CD8-positive, alpha-beta memory T cell (primary cell): ENCODE measurements around the gene ARRDC3. TPM values are rescaled to one million over a fixed set of nuclear protein-coding genes. Genes with fewer than 3 reads are reported as not detected.

Experiments
- CTCF ChIA-PET: fragments of 350-600 bp; sonication (Branson Sonifier 250); formaldehyde crosslinking; loops from one replicate; lab custom pipeline; 2021; ENCODE audit warnings: antibody characterized with exemption; lab: Charles Lee
- POLR2A ChIA-PET: fragments of 350-600 bp; sonication (Branson Sonifier 250); formaldehyde crosslinking; loops from one replicate; lab custom pipeline; 2021; ENCODE audit warnings: antibody characterized with exemption; lab: Charles Lee
- DNase-seq, 5 donors: peaks; one replicate each; pipeline versions ENCODE4 v3.0.0 to v3.0.0-alpha.2; 2020 to 2022; ENCODE audit warnings: mixed read lengths in 1 of 5
- H3K27ac ChIP-seq: one replicate; pipeline ENCODE4 v1.7.0; 2013; ENCODE audit warnings: low read depth, mild to moderate bottlenecking, low read length, moderate library complexity
- H3K27me3 ChIP-seq: 2 replicates; pipeline ENCODE4 v1.7.0; 2013; ENCODE audit warnings: low read length, mild to moderate bottlenecking; ENCODE audit not compliant: insufficient read depth, poor library complexity, severe bottlenecking
- H3K36me3 ChIP-seq: 2 replicates; pipeline ENCODE4 v1.7.0; 2013; ENCODE audit warnings: mild to moderate bottlenecking, low read length, moderate library complexity; ENCODE audit not compliant: insufficient read depth
- H3K4me1 ChIP-seq: 2 replicates; pipeline ENCODE4 v1.7.0; 2013; ENCODE audit warnings: mild to moderate bottlenecking, low read length, moderate library complexity; ENCODE audit not compliant: insufficient read depth
- H3K4me3 ChIP-seq: 2 replicates; pipeline ENCODE4 v1.7.0; 2013; ENCODE audit warnings: mild to moderate bottlenecking, low read length
- H3K9me3 ChIP-seq: 2 replicates; pipeline ENCODE4 v1.7.0; 2013; ENCODE audit warnings: mild to moderate bottlenecking, low read length
- H3K27ac Mint-ChIP-seq, 8 donors: one replicate each; pipeline ENCODE4 v1.8.0; 2020 to 2021; ENCODE audit warnings: mixed read lengths in 8 of 8, mild to moderate bottlenecking in 6 of 8, inconsistent platforms in 3 of 8, moderate library complexity in 3 of 8
- H3K27me3 Mint-ChIP-seq, 2 donors: one replicate each; pipeline ENCODE4 v1.8.0; 2020 to 2021; ENCODE audit warnings: mixed read lengths in 2 of 2, mild to moderate bottlenecking in 1 of 2, moderate library complexity in 1 of 2
- H3K36me3 Mint-ChIP-seq, 3 donors: one replicate each; pipeline ENCODE4 v1.8.0; 2020 to 2021; ENCODE audit warnings: mixed read lengths in 3 of 3, inconsistent platforms in 1 of 3, mild to moderate bottlenecking in 1 of 3
- H3K4me1 Mint-ChIP-seq, 3 donors: one replicate each; pipeline ENCODE4 v1.8.0; 2020 to 2021; ENCODE audit warnings: mixed read lengths in 3 of 3, inconsistent platforms in 1 of 3, mild to moderate bottlenecking in 1 of 3
- H3K4me3 Mint-ChIP-seq, 7 donors: one replicate each; pipeline ENCODE4 v1.8.0; 2020 to 2021; ENCODE audit warnings: mixed read lengths in 7 of 7, mild to moderate bottlenecking in 6 of 7, moderate library complexity in 4 of 7, inconsistent platforms in 2 of 7
- H3K9me3 Mint-ChIP-seq, 5 donors: one replicate each; pipeline ENCODE4 v1.8.0; 2020 to 2022; ENCODE audit warnings: mixed read lengths in 5 of 5, mild to moderate bottlenecking in 3 of 5, moderate library complexity in 2 of 5, inconsistent platforms in 1 of 5
- polyA plus RNA-seq: library from polyadenylated mRNA; unstranded; fragments of 300-500 nt; fragmentation: Illumina TruSeq; gene quantifications from one replicate; pipeline ENCODE4 v1.2.3, GENCODE V29; 2021
- total RNA-seq, 2 experiments: library from RNA; stranded (reverse); gene quantifications; one replicate each; pipeline ENCODE4 v1.2.3, GENCODE V29; 2021

Gene ARRDC3
- total and polyA plus RNA-seq, 3 experiments from 2014 or later = 30.3 to 54.4 (median 32.4) TPM

- Mint-ChIP-seq H3K9me3 (no peaks in the 10 kb centered on the region), H3K4me1 (peaks cover 21 to 25% (median 22%) of the 10 kb centered on the region in 3 donors), H3K36me3 (peaks cover 0 to 33% (median 0%) of the 10 kb centered on the region in 3 donors), H3K27me3 (peaks cover 0 to 2% of the 10 kb centered on the region in 2 donors), H3K27ac (peak overlapping the region in 7 of 8 donors; percentile 30 to 100 (median 96)), H3K4me3 (peak overlapping the region; percentile 94 to 100 (median 96))
- no peaks in the 10 kb centered on the region for H3K36me3 ChIP-seq
- no peaks in the 10 kb centered on the region for H3K27me3 ChIP-seq
- H3K4me3 ChIP-seq = peak overlapping the region; percentile 16
- H3K4me1 ChIP-seq = peaks cover 10% of the 10 kb centered on the region
- POLR2A ChIA-PET = interaction anchor here (0.6 to 3.7 kb wide), 7 partner anchors 14 to 196 kb away, joined by 3 to 28 read pairs (median 5); no protein-coding TSS in a partner anchor
- H3K9me3 ChIP-seq = no peaks in the 10 kb centered on the region
- CTCF ChIA-PET = interaction anchor here (0.7 to 8.8 kb wide), 40 partner anchors 9 to 523 kb away, joined by 3 to 137 read pairs (median 6); no protein-coding TSS in a partner anchor
- H3K27ac ChIP-seq = peak overlapping the region; percentile 100
- DNase-seq = peak in 4 of 5 donors; percentile 20 to 79 (median 70)
Observed at GRCh38 chr5:91384671-91385430, 1.7 kb upstream of the ARRDC3 start.

DNA sequence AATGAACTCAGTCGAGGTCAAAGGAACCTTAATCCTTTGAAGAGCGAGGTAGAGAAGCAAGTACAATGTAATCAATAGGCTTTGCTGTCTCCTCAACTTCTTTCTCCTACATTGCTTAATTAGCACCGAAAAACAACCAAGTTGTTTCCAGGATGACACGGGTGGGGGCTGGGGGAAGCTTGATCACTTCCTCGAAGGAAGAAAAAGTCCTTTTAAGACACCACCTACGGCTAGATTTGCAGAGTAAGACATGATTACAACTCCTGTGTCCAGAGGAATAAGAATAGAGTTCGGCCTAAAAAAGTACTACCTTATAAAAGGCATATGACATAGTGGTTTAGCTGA lies 811 bp upstream of the ARRDC3 start:
- Histone ChIP-seq H3K36me3 (no peaks in the 10 kb centered on the region), H3K4me1 (peaks cover 12% of the 10 kb centered on the region), H3K4me3 (peak overlapping the region; percentile 94), H3K27ac (peak overlapping the region; percentile 100), H3K9me3 (no peaks in the 10 kb centered on the region), H3K27me3 (no peaks in the 10 kb centered on the region)
- Mint-ChIP-seq H3K9me3 (no peaks in the 10 kb centered on the region), H3K4me1 (peaks cover 23 to 25% (median 24%) of the 10 kb centered on the region in 3 donors), H3K4me3 (peak overlapping the region; percentile 94 to 100 (median 96)), H3K36me3 (peaks cover 0 to 38% (median 0%) of the 10 kb centered on the region in 3 donors), H3K27ac (peak overlapping the region; percentile 95 to 100 (median 98)), H3K27me3 (peaks cover 0 to 2% of the 10 kb centered on the region in 2 donors)
- CTCF ChIA-PET = interaction anchor here (0.8 to 8.8 kb wide), 25 partner anchors 12 to 522 kb away, joined by 3 to 137 read pairs (median 8); no protein-coding TSS in a partner anchor
- POLR2A ChIA-PET = interaction anchor here (0.5 to 3.7 kb wide), 14 partner anchors 10 to 974 kb away, joined by 3 to 29 read pairs (median 6); partner anchors contain the start of gene CETN3
- DNase-seq = no peak

- Mint-ChIP-seq H3K27ac (peak overlapping the region; percentile 95 to 100 (median 98)), H3K4me1 (peaks cover 33 to 37% (median 34%) of the 10 kb centered on the region in 3 donors), H3K9me3 (no peaks in the 10 kb centered on the region), H3K27me3 (peaks cover 0 to 2% of the 10 kb centered on the region in 2 donors), H3K36me3 (peaks cover 0 to 49% (median 3%) of the 10 kb centered on the region in 3 donors), H3K4me3 (peak overlapping the region; percentile 94 to 100 (median 96))
- peak overlapping the region; percentile 100 for H3K27ac ChIP-seq
- H3K4me1 ChIP-seq = peaks cover 25% of the 10 kb centered on the region
- DNase-seq = peak in 4 of 5 donors; percentile 8 to 56 (median 44)
- ChIA-PET CTCF (interaction anchor here (0.5 to 8.8 kb wide), 9 partner anchors 17 to 162 kb away, joined by 3 to 137 read pairs (median 12); no protein-coding TSS in a partner anchor), POLR2A (interaction anchor here (0.6 to 3.7 kb wide), 16 partner anchors 8 to 973 kb away, joined by 3 to 29 read pairs (median 5); partner anchors contain the start of genes CETN3 and LYSMD3)
- H3K27me3 ChIP-seq = no peaks in the 10 kb centered on the region
- no peaks in the 10 kb centered on the region for H3K9me3 ChIP-seq
- peak overlapping the region; percentile 94 for H3K4me3 ChIP-seq
- peaks cover 8% of the 10 kb centered on the region for H3K36me3 ChIP-seq
Observed at GRCh38 chr5:91382530-91383026, 539 bp downstream of the ARRDC3 start.

GRCh38 chr5:91381774-91382359 lies 1.2 kb downstream of the ARRDC3 start:
- H3K4me1 Mint-ChIP-seq = peaks cover 39 to 44% (median 41%) of the 10 kb centered on the region in 3 donors
- POLR2A ChIA-PET = interaction anchor here (1.9 to 3.3 kb wide), 3 partner anchors 68 to 101 kb away, joined by 15 to 29 read pairs (median 28); no protein-coding TSS in a partner anchor
- no peaks in the 10 kb centered on the region for H3K27me3 ChIP-seq
- H3K9me3 ChIP-seq = no peaks in the 10 kb centered on the region
- peaks cover 0 to 2% of the 10 kb centered on the region in 2 donors for H3K27me3 Mint-ChIP-seq
- peak overlapping the region; percentile 94 for H3K4me3 ChIP-seq
- CTCF ChIA-PET = interaction anchor here (4.0 to 4.7 kb wide), 2 partner anchors 69 to 101 kb away, joined by 44 to 46 read pairs; no protein-coding TSS in a partner anchor
- H3K27ac ChIP-seq = peak overlapping the region; percentile 100
- H3K4me3 Mint-ChIP-seq = peak overlapping the region; percentile 94 to 100 (median 96)
- H3K36me3 Mint-ChIP-seq = peaks cover 0 to 56% (median 3%) of the 10 kb centered on the region in 3 donors
- H3K4me1 ChIP-seq = peaks cover 32% of the 10 kb centered on the region
- peak overlapping the region; percentile 95 to 100 (median 98) for H3K27ac Mint-ChIP-seq
- peak; percentile 71 to 94 (median 82) for DNase-seq
- H3K9me3 Mint-ChIP-seq = no peaks in the 10 kb centered on the region
- H3K36me3 ChIP-seq = peaks cover 11% of the 10 kb centered on the region

DNA sequence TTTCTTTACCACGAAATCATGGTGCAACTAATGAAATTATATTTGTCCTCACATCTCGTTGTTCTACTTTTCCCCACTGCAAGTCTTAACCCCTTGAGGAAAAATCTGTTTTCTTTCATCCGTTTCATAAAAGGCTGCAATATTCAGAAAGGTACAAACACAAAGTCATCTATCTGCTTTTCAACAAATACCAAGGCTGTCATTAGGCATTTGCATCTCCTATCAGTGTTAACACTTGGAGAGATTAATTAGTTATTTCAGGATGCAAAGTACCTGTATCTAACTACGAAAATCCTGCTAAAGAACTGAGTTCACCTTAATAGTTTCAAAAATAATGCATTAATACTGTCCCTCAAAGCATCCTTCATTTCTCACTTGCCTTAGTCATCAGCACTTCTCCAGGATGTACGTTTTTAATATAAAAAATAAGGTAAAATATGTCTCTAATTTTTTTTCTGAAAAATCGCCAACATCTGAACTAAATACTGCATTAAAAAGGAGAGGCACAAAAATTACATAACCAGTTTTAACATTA lies 1.8 kb downstream of the ARRDC3 start:
- no peaks in the 10 kb centered on the region for H3K9me3 Mint-ChIP-seq

GRCh38 chr5:91380491-91381238 lies 2.5 kb downstream of the ARRDC3 start:
- peak; percentile 95 to 99 (median 98) for DNase-seq
- POLR2A ChIA-PET = interaction anchor here (0.6 to 2.2 kb wide), 15 partner anchors 10 to 971 kb away, joined by 3 to 45 read pairs (median 6); partner anchors contain the start of genes CETN3, MBLAC2 and POLR3G
- H3K27me3 Mint-ChIP-seq = peaks cover 0 to 2% of the 10 kb centered on the region in 2 donors
- H3K27ac Mint-ChIP-seq = peak overlapping the region; percentile 95 to 100 (median 98)
- no peaks in the 10 kb centered on the region for H3K9me3 ChIP-seq
- peaks cover 38% of the 10 kb centered on the region for H3K4me1 ChIP-seq
- H3K9me3 Mint-ChIP-seq = no peaks in the 10 kb centered on the region
- peaks cover 0 to 64% (median 5%) of the 10 kb centered on the region in 3 donors for H3K36me3 Mint-ChIP-seq
- H3K27ac ChIP-seq = peak overlapping the region; percentile 100
- H3K4me3 ChIP-seq = peak overlapping the region; percentile 94
- CTCF ChIA-PET = interaction anchor here (0.9 to 2.2 kb wide), 7 partner anchors 11 to 906 kb away, joined by 3 to 9 read pairs (median 4); partner anchors contain the start of genes MBLAC2 and POLR3G
- H3K36me3 ChIP-seq = peaks cover 21% of the 10 kb centered on the region
- peaks cover 41 to 54% (median 46%) of the 10 kb centered on the region in 3 donors for H3K4me1 Mint-ChIP-seq
- peak overlapping the region; percentile 94 to 100 (median 96) for H3K4me3 Mint-ChIP-seq
- H3K27me3 ChIP-seq = no peaks in the 10 kb centered on the region

More for the DNA sequence above, 1.8 kb downstream of the ARRDC3 start:
- H3K36me3 Mint-ChIP-seq = peaks cover 0 to 60% (median 3%) of the 10 kb centered on the region in 3 donors
- peaks cover 38% of the 10 kb centered on the region for H3K4me1 ChIP-seq
- peak overlapping the region; percentile 94 to 100 (median 96) for H3K4me3 Mint-ChIP-seq
- peaks cover 15% of the 10 kb centered on the region for H3K36me3 ChIP-seq
- H3K4me1 Mint-ChIP-seq = peaks cover 39 to 48% (median 42%) of the 10 kb centered on the region in 3 donors
- H3K9me3 ChIP-seq = no peaks in the 10 kb centered on the region
- H3K27me3 Mint-ChIP-seq = peaks cover 0 to 2% of the 10 kb centered on the region in 2 donors
- no peak for DNase-seq
- POLR2A ChIA-PET = interaction anchor here (0.6 to 2.2 kb wide), 13 partner anchors 9 to 972 kb away, joined by 3 to 45 read pairs (median 6); partner anchors contain the start of genes CETN3, MBLAC2 and POLR3G
- CTCF ChIA-PET = interaction anchor here (0.9 to 2.2 kb wide), 6 partner anchors 12 to 907 kb away, joined by 3 to 9 read pairs (median 4); partner anchors contain the start of genes MBLAC2 and POLR3G
- peak overlapping the region; percentile 100 for H3K27ac ChIP-seq
- no peaks in the 10 kb centered on the region for H3K27me3 ChIP-seq
- H3K4me3 ChIP-seq = peak overlapping the region; percentile 94
- peak overlapping the region; percentile 95 to 100 (median 98) for H3K27ac Mint-ChIP-seq
